Measurements from ENCODE around the gene KANSL1. TPM values are rescaled to one million over a fixed set of nuclear protein-coding genes. Genes with fewer than 3 reads are reported as not detected.

The KANSL1 gene
- total and polyA plus RNA-seq, 2 experiments from 2014 or later: 49.0 to 206 TPM

GRCh38 chr17:46198233-46198632 is 5.0 kb upstream of the KANSL1 start:
- no peak overlapping the region for H3K27ac Mint-ChIP-seq

GRCh38 chr17:46197530-46197929 is 4.3 kb upstream of the KANSL1 start:
- ATAC-seq: no peak
- Histone ChIP-seq H3K79me2 (replicated peaks; ENCODE audit: insufficient read depth) (peaks cover 85% of the 10 kb centered on the region), H3F3A (replicated peaks; ENCODE audit: low read depth) (0 out of 2 replicates have a peak, but pooled peaks cover 5% of the 10 kb centered on the region), H3K9me2 (ENCODE audit: insufficient read depth) (no peaks in the 10 kb centered on the region), H3K4me2 (no peak overlapping the region), H4K20me1 (replicated peaks; ENCODE audit: insufficient read depth) (peaks cover 38% of the 10 kb centered on the region), H3K36me3 (ENCODE audit: insufficient read depth) (no peaks in the 10 kb centered on the region), H3K4me3 (no peak overlapping the region), H3K27me3 (ENCODE audit: insufficient read depth) (no peaks in the 10 kb centered on the region), H3K27ac (ENCODE audit: low read depth) (no peak overlapping the region), H3K4me1 (ENCODE audit: insufficient read depth) (peaks cover 7% of the 10 kb centered on the region; the same call in 1 of the 2 replicates), H2AFZ (no peak overlapping the region)
- H3K4me1 Mint-ChIP-seq: peaks cover 8% of the 10 kb centered on the region
- H3K36me3 Mint-ChIP-seq (ENCODE audit: low read depth): peaks cover 40% of the 10 kb centered on the region
- peaks cover 26% of the 10 kb centered on the region for H3K9me3 Mint-ChIP-seq
- H3K27me3 Mint-ChIP-seq (ENCODE audit: insufficient read depth, low read depth, poor library complexity): peaks cover 8% of the 10 kb centered on the region
- DNase-seq (ENCODE audit: low spot score): no peak
- TF ChIP-seq ZNF114 (CRISPR knock-in tag; IDR thresholded peaks at IDR 0.05): no peak
- TF ChIP-seq REST (IDR thresholded peaks at IDR 0.05; ENCODE audit: unreplicated experiment): no peak
- TF ChIP-seq ZNF331 (CRISPR knock-in tag; IDR thresholded peaks at IDR 0.05; ENCODE audit: low read depth): no peak
- TF ChIP-seq ETS1 (IDR thresholded peaks at IDR 0.05): no peak
- no peak overlapping the region for H3K4me3 Mint-ChIP-seq
- H3K27ac Mint-ChIP-seq: no peak overlapping the region

More at GRCh38 chr17:46198233-46198632, 5.0 kb upstream of the KANSL1 start:
- H3K9me2 ChIP-seq (ENCODE audit: insufficient read depth): no peaks in the 10 kb centered on the region
- no peak overlapping the region for H2AFZ ChIP-seq
- H3K9me3 Mint-ChIP-seq: peaks cover 26% of the 10 kb centered on the region
- H3K4me3 ChIP-seq: no peak overlapping the region
- peaks cover 92% of the 10 kb centered on the region for H3K79me2 ChIP-seq (replicated peaks; ENCODE audit: insufficient read depth)
- peaks cover 39% of the 10 kb centered on the region for H4K20me1 ChIP-seq (replicated peaks; ENCODE audit: insufficient read depth)
- peaks cover 39% of the 10 kb centered on the region for H3K36me3 Mint-ChIP-seq (ENCODE audit: low read depth)
- H3K27ac ChIP-seq (ENCODE audit: low read depth): no peak overlapping the region
- TF ChIP-seq ZNF331 (CRISPR knock-in tag; IDR thresholded peaks at IDR 0.05; ENCODE audit: low read depth) (no peak), NANOG (IDR thresholded peaks at IDR 0.05; ENCODE audit: borderline replicate concordance) (no peak), ZNF114 (CRISPR knock-in tag; IDR thresholded peaks at IDR 0.05) (no peak), POLR2AphosphoS5 (IDR thresholded peaks at IDR 0.05; ENCODE audit: low read depth) (no peak), CREB1 (CRISPR knock-in tag; IDR thresholded peaks at IDR 0.05; ENCODE audit: low read depth) (no peak)
- H3K4me1 ChIP-seq (ENCODE audit: insufficient read depth): peaks cover 7% of the 10 kb centered on the region; the same call in 1 of the 2 replicates
- ATAC-seq (no peak), DNase-seq (ENCODE audit: low spot score) (no peak)
- peaks cover 7% of the 10 kb centered on the region for H3K27me3 Mint-ChIP-seq (ENCODE audit: insufficient read depth, low read depth, poor library complexity)
- no peaks in the 10 kb centered on the region for H3K36me3 ChIP-seq (ENCODE audit: insufficient read depth)
- H3K4me2 ChIP-seq: no peak overlapping the region
- no peak overlapping the region for H3K4me3 Mint-ChIP-seq
- H3K27me3 ChIP-seq (ENCODE audit: insufficient read depth): no peaks in the 10 kb centered on the region
- peaks cover 8% of the 10 kb centered on the region for H3K4me1 Mint-ChIP-seq
- 0 out of 2 replicates have a peak, but pooled peaks cover 5% of the 10 kb centered on the region for H3F3A ChIP-seq (replicated peaks; ENCODE audit: low read depth)
